ENCODE data around the gene CHI3L2.

Gene CHI3L2

GRCh38 chr1:111283838-111284237, 56.3 kb downstream of the CHI3L2 start:
- no peak overlapping the region for H3K4me3 ChIP-seq (ENCODE audit: low read length)
- TF ChIP-seq CTCF (conservative IDR thresholded peaks at IDR 0.05; ENCODE audit: low read depth, low read length): no peak
- no peak for DNase-seq (ENCODE audit: low read depth)

GRCh38 chr1:111285879-111286278, 58.4 kb downstream of the CHI3L2 start:
- DNase-seq (ENCODE audit: low read depth): no peak
- no peak overlapping the region for H3K4me3 ChIP-seq (ENCODE audit: low read length)
- TF ChIP-seq CTCF (conservative IDR thresholded peaks at IDR 0.05; ENCODE audit: low read depth, low read length): no peak

- TF ChIP-seq CTCF (conservative IDR thresholded peaks at IDR 0.05; ENCODE audit: low read depth, low read length): no peak
- no peak overlapping the region for H3K4me3 ChIP-seq (ENCODE audit: low read length)
- no peak for DNase-seq (ENCODE audit: low read depth)
Observed at GRCh38 chr1:111286912-111287311, 59.4 kb downstream of the CHI3L2 start.

DNA sequence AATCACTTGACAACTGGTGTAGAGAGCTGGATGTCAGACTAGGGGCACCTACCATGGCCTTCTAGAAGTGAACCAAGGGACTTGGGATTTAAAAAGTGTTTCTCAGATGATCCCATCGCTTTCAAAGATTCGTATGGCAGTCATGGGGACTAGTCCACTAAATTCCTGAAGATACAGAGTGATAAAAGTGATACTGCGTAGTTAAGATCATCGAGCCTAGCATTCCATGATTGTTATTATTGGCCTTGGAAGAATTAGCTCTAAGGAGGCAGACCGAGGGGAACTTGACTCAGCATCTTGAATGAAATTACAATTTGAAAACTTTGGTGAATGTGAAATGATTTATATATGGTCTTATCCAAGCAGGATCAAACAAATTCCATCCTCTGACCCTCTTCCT, 61.9 kb downstream of the CHI3L2 start:
- H3K4me3 ChIP-seq (ENCODE audit: low read length): no peak overlapping the region
- no peak for DNase-seq (ENCODE audit: low read depth)
- TF ChIP-seq CTCF (conservative IDR thresholded peaks at IDR 0.05; ENCODE audit: low read depth, low read length): no peak

GRCh38 chr1:111290104-111290503, 62.6 kb downstream of the CHI3L2 start:
- no peak overlapping the region for H3K4me3 ChIP-seq (ENCODE audit: low read length)
- no peak for DNase-seq (ENCODE audit: low read depth)
- no peak for TF ChIP-seq CTCF (conservative IDR thresholded peaks at IDR 0.05; ENCODE audit: low read depth, low read length)

DNA sequence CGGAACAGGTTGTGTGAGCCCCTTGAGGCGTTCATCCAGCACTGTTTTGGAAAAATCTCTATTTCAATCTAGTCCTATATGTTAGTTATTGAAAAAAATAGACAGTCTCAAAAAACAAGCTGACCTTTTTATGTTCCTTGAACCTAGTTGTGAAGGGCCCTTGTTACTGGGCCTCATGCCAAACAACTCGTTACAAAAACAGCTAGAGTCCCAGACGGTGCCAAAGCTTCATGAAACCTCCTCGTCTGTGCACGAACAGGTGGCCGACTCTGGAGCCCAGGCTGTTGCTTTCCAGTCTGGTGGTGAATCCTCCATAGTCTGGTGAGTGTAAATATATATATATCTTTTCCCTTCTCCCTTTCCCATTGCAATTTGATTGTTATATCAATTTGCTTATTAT, 63.1 kb downstream of the CHI3L2 start, which contains the start of gene CHIA:
Gene CHIA (plus strand): TSS at position 222 of the 400 bp plus-strand sequence. CDS start 19,617 bp downstream, outside the sequence.
- no peak within 1 kb of the TSS for H3K4me3 ChIP-seq (ENCODE audit: low read length)
- no peak for TF ChIP-seq CTCF (conservative IDR thresholded peaks at IDR 0.05; ENCODE audit: low read depth, low read length)
- DNase-seq (ENCODE audit: low read depth): no peak

All from retinal pigment epithelial cell (primary cell).